Tibial nerve (tissue), 4 donors: Measurements from ENCODE around the gene CATSPERZ.

Source experiments
- EP300 ChIP-seq, 2 donors: sonication (generic); formaldehyde crosslinking; IDR thresholded peaks; one replicate each; pipeline ENCODE4 v1.6.1; 2017; ENCODE audit warnings: antibody characterized with exemption in 2 of 2, mild to moderate bottlenecking in 1 of 2
- POLR2A ChIP-seq, 2 donors: fragments of 450-650 bp; IDR thresholded peaks; one replicate each; pipeline ENCODE4 v1.6.1; 2017; ENCODE audit warnings: antibody characterized with exemption in 2 of 2, mild to moderate bottlenecking in 2 of 2, moderate library complexity in 2 of 2
- TF ChIP-seq, protein P1 (sequence below), 5 experiments: fragments of 200-600 bp in 3 of 5; fragments of 450-650 bp in 2 of 5; sonication (generic) in 3 of 5; IDR thresholded peaks; one replicate each; pipeline ENCODE4 v1.5.1; 2016 to 2019; ENCODE audit warnings: antibody characterized with exemption in 5 of 5, mild to moderate bottlenecking in 3 of 5, moderate library complexity in 2 of 5

- TF ChIP-seq POLR2A (IDR thresholded peaks at IDR 0.05) (no peak), EP300 (IDR thresholded peaks at IDR 0.05) (no peak)
- TF ChIP-seq, protein P1, sequence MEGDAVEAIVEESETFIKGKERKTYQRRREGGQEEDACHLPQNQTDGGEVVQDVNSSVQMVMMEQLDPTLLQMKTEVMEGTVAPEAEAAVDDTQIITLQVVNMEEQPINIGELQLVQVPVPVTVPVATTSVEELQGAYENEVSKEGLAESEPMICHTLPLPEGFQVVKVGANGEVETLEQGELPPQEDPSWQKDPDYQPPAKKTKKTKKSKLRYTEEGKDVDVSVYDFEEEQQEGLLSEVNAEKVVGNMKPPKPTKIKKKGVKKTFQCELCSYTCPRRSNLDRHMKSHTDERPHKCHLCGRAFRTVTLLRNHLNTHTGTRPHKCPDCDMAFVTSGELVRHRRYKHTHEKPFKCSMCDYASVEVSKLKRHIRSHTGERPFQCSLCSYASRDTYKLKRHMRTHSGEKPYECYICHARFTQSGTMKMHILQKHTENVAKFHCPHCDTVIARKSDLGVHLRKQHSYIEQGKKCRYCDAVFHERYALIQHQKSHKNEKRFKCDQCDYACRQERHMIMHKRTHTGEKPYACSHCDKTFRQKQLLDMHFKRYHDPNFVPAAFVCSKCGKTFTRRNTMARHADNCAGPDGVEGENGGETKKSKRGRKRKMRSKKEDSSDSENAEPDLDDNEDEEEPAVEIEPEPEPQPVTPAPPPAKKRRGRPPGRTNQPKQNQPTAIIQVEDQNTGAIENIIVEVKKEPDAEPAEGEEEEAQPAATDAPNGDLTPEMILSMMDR (IDR thresholded peaks at IDR 0.05) = no peak
Observed at GRCh38 chr11:64306563-64306875, 6.4 kb downstream of the CATSPERZ start.
